ENCODE measurements around the gene BTNL9. TPM values are rescaled to one million over a fixed set of nuclear protein-coding genes. Genes with fewer than 3 reads are reported as not detected.

The BTNL9 gene
- total RNA-seq, 1 donor from 2014 or later = 0.39 TPM

- no peak overlapping the region for H3K27ac Mint-ChIP-seq
- H3K36me3 Mint-ChIP-seq = no peaks in the 10 kb centered on the region
- H3K4me1 Mint-ChIP-seq (ENCODE audit: unreplicated experiment) = no peaks in the 10 kb centered on the region
- DNase-seq (ENCODE audit: extremely low spot score, unreplicated experiment) = no peak
- peaks cover 72% of the 10 kb centered on the region for H3K27me3 Mint-ChIP-seq
- H3K9me3 Mint-ChIP-seq = no peaks in the 10 kb centered on the region
- no peak for TF ChIP-seq CTCF (conservative IDR thresholded peaks at IDR 0.05)
- H3K4me3 Mint-ChIP-seq = no peak overlapping the region
Observed at GRCh38 chr5:181069767-181070491, 29.9 kb downstream of the BTNL9 start.

GRCh38 chr5:181070523-181070922 lies 30.5 kb downstream of the BTNL9 start:
- no peak for DNase-seq (ENCODE audit: extremely low spot score, unreplicated experiment)
- peaks cover 74% of the 10 kb centered on the region for H3K27me3 Mint-ChIP-seq

DNA sequence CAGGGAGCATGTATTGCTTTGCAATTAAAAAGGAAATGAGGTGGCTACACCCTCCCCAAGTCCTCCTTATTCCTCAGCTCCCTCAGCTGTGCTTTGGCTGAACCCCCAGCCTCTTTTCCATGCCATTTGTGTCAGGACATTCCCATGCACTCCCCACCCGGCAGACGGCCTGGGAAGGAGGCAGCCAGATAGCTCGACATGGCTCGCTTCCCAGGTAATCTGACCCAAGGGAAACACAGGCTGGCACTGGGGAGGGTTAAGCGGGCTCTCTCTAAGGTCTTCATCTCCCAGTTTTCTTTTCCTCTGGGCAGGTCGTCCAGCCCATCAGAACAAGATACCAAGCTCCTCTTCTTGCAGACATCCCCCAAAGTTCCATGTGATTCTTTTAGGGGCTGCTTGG lies 31.2 kb downstream of the BTNL9 start:
- Mint-ChIP-seq H3K27ac (no peak overlapping the region), H3K27me3 (peaks cover 73% of the 10 kb centered on the region), H3K36me3 (no peaks in the 10 kb centered on the region), H3K4me1 (ENCODE audit: unreplicated experiment) (no peaks in the 10 kb centered on the region), H3K4me3 (no peak overlapping the region), H3K9me3 (no peaks in the 10 kb centered on the region)
- no peak for DNase-seq (ENCODE audit: extremely low spot score, unreplicated experiment)
- TF ChIP-seq CTCF (conservative IDR thresholded peaks at IDR 0.05) = no peak

More at GRCh38 chr5:181070523-181070922, 30.5 kb downstream of the BTNL9 start:
- H3K4me1 Mint-ChIP-seq (ENCODE audit: unreplicated experiment) = no peaks in the 10 kb centered on the region
- H3K36me3 Mint-ChIP-seq = no peaks in the 10 kb centered on the region
- no peak overlapping the region for H3K27ac Mint-ChIP-seq
- no peak overlapping the region for H3K4me3 Mint-ChIP-seq
- TF ChIP-seq CTCF (conservative IDR thresholded peaks at IDR 0.05) = no peak
- no peaks in the 10 kb centered on the region for H3K9me3 Mint-ChIP-seq

- DNase-seq (ENCODE audit: extremely low spot score, unreplicated experiment) = no peak
- no peaks in the 10 kb centered on the region for H3K9me3 Mint-ChIP-seq
- no peak overlapping the region for H3K4me3 Mint-ChIP-seq
Observed at GRCh38 chr5:181076920-181077319, 36.9 kb downstream of the BTNL9 start.

GRCh38 chr5:181081989-181082388 lies 41.9 kb downstream of the BTNL9 start:
- no peak overlapping the region for H3K4me3 Mint-ChIP-seq
- no peaks in the 10 kb centered on the region for H3K4me1 Mint-ChIP-seq (ENCODE audit: unreplicated experiment)
- no peak overlapping the region for H3K27ac Mint-ChIP-seq

More at GRCh38 chr5:181076920-181077319, 36.9 kb downstream of the BTNL9 start:
- no peak for TF ChIP-seq CTCF (conservative IDR thresholded peaks at IDR 0.05)
- no peaks in the 10 kb centered on the region for H3K4me1 Mint-ChIP-seq (ENCODE audit: unreplicated experiment)
- peaks cover 70% of the 10 kb centered on the region for H3K27me3 Mint-ChIP-seq
- no peak overlapping the region for H3K27ac Mint-ChIP-seq
- H3K36me3 Mint-ChIP-seq = no peaks in the 10 kb centered on the region

More at GRCh38 chr5:181081989-181082388, 41.9 kb downstream of the BTNL9 start:
- H3K27me3 Mint-ChIP-seq = peaks cover 90% of the 10 kb centered on the region
- no peaks in the 10 kb centered on the region for H3K9me3 Mint-ChIP-seq
- no peak for DNase-seq (ENCODE audit: extremely low spot score, unreplicated experiment)
- H3K36me3 Mint-ChIP-seq = no peaks in the 10 kb centered on the region
- no peak for TF ChIP-seq CTCF (conservative IDR thresholded peaks at IDR 0.05)
